Keratinocyte (primary cell): ENCODE results near the gene OR2W3. TPM values are rescaled to one million over a fixed set of nuclear protein-coding genes. Genes with fewer than 3 reads are reported as not detected.

ENCODE experiments used
- DNase-seq: peaks from one replicate; pipeline ENCODE4 v3.0.0-alpha.2; 2011; ENCODE audit warnings: low read depth, missing footprints, low spot score
- FAIRE-seq: peaks from 2 replicates; lab custom pipeline; 2011; peaks lifted over from hg19 to GRCh38; lab: Jason Lieb, UNC
- H2AFZ ChIP-seq: 2 replicates; pipeline ENCODE4 v1.6.0; 2012; ENCODE audit warnings: low read length, control low read depth, inconsistent platforms; ENCODE audit not compliant: control insufficient read depth
- H3K27ac ChIP-seq: 2 replicates; pipeline ENCODE4 v1.5.1; 2011; ENCODE audit warnings: low read length; ENCODE audit not compliant: control insufficient read depth, insufficient read depth
- H3K27me3 ChIP-seq: 3 replicates; pipeline ENCODE4 v1.6.0; 2011; ENCODE audit warnings: low read length; ENCODE audit not compliant: control insufficient read depth, insufficient read depth; ENCODE audit errors: extremely low read depth
- H3K36me3 ChIP-seq, 2 experiments: 2 replicates in 1 of 2; 3 replicates in 1 of 2; pipeline ENCODE4 v1.5.1; 2011; ENCODE audit warnings: low read length in 2 of 2, mild to moderate bottlenecking in 1 of 2; ENCODE audit not compliant: control insufficient read depth in 2 of 2, insufficient read depth in 2 of 2; ENCODE audit errors: extremely low read depth in 1 of 2
- H3K4me1 ChIP-seq: 3 replicates; pipeline ENCODE4 v1.5.1; 2011; ENCODE audit warnings: low read length; ENCODE audit not compliant: control insufficient read depth, insufficient read depth; ENCODE audit errors: extremely low read depth
- H3K4me2 ChIP-seq: 3 replicates; pipeline ENCODE4 v1.6.0; 2011; ENCODE audit warnings: low read depth, low read length; ENCODE audit not compliant: control insufficient read depth, insufficient read depth; ENCODE audit errors: extremely low read depth
- H3K4me3 ChIP-seq, 3 experiments: fragments of 200-600 bp in 1 of 3; sonication (generic) in 1 of 3; 2 replicates in 2 of 3; 3 replicates in 1 of 3; pipeline ENCODE4 v1.5.1; 2011 to 2016; ENCODE audit warnings: low read length in 3 of 3, mild to moderate bottlenecking in 3 of 3, control low read depth in 2 of 3, inconsistent platforms in 1 of 3, low read depth in 1 of 3, mixed read lengths in 1 of 3, mixed run types in 1 of 3, moderate library complexity in 1 of 3; ENCODE audit not compliant: control insufficient read depth in 2 of 3, insufficient read depth in 2 of 3; ENCODE audit errors: extremely low read depth in 1 of 3
- H3K79me2 ChIP-seq: 2 replicates; pipeline ENCODE4 v1.6.0; 2012; ENCODE audit warnings: low read length; ENCODE audit not compliant: control insufficient read depth, insufficient read depth
- H3K9ac ChIP-seq: 3 replicates; pipeline ENCODE4 v1.6.0; 2011; ENCODE audit warnings: low read length; ENCODE audit not compliant: control insufficient read depth, insufficient read depth; ENCODE audit errors: extremely low read depth
- H3K9me1 ChIP-seq: 3 replicates; pipeline ENCODE4 v1.6.0; 2011; ENCODE audit warnings: low read length; ENCODE audit not compliant: control insufficient read depth, insufficient read depth; ENCODE audit errors: extremely low read depth
- H3K9me3 ChIP-seq: 2 replicates; pipeline ENCODE4 v1.5.1; 2012; ENCODE audit warnings: low read depth, low read length; ENCODE audit not compliant: control insufficient read depth
- H4K20me1 ChIP-seq: 3 replicates; pipeline ENCODE4 v1.6.0; 2011; ENCODE audit warnings: low read length; ENCODE audit not compliant: control insufficient read depth, insufficient read depth; ENCODE audit errors: extremely low read depth
- EZH2 ChIP-seq: IDR thresholded peaks from one replicate; pipeline ENCODE4 v1.6.1; 2012; ENCODE audit warnings: inconsistent platforms, mild to moderate bottlenecking, low read length, moderate library complexity
- dilution Hi-C: fragments of 300-500 bp; cut with MboI; formaldehyde crosslinking; loops from one replicate; pipeline ENCODE4 v1.7.0; 2020; ENCODE audit warnings: low sequenced_read_pairs; ENCODE audit not compliant: extremely low pct_ligation_motif_present
- polyA plus RNA-seq, 5 experiments: library from polyadenylated mRNA; depleted of rRNA in 3 of 5; stranded (reverse) in 3 of 5; stranded (forward) in 1 of 5; unstranded in 1 of 5; fragments of >200 nt; gene quantifications; 1 replicate in 1 of 5; 2 replicates in 3 of 5; 3 replicates in 1 of 5; pipeline versions ENCODE4 v1.2.1 to v1.2.3, GENCODE V29; 2011 to 2012; ENCODE audit warnings: missing spikeins in 2 of 5, low read depth in 1 of 5, low replicate concordance in 1 of 5
- TF ChIP-seq, protein P1 (sequence below), 3 experiments: IDR thresholded peaks in 1 of 3; conservative IDR thresholded peaks in 1 of 3; optimal IDR thresholded peaks in 1 of 3; 2 replicates in 2 of 3; 3 replicates in 1 of 3; pipeline versions ENCODE3 to v1.5.1; 2011; ENCODE audit warnings: low read length in 3 of 3, mild to moderate bottlenecking in 3 of 3, moderate library complexity in 2 of 3, control low read depth in 1 of 3, inconsistent platforms in 1 of 3; ENCODE audit not compliant: insufficient read depth in 2 of 3; ENCODE audit errors: extremely low read depth in 1 of 3

Gene OR2W3
- polyA plus RNA-seq, 1 donor (not counting 4 experiments of a cell fraction or from before 2014, with no cell fraction given) = 0.08 TPM

- no peak for FAIRE-seq
- no peak overlapping the region for H3K9ac ChIP-seq
Measured at GRCh38 chr1:247908766-247909165, 13.4 kb downstream of the OR2W3 start.

DNA sequence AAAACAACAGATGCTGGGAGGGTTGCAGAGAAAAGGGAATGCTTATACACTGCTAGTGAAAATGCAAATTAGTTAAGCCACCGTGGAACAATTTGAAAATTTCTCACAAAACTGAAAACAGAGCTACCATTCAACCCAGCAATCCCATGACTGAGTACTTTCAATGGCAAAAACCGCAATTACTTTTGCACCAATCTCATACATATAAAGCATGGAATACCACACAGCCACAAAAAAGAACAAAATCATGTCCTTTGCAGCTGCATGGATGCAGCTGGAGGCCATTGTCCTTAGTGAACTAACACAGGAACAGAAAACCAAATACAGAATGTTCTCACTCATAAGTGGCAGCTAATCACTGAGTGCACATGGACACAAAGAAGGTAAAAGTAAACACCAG lies 18.4 kb downstream of the OR2W3 start:
- Histone ChIP-seq H3K4me3 (no peak overlapping the region), H3K9me1 (no peaks in the 10 kb centered on the region), H3K27me3 (no peaks in the 10 kb centered on the region), H3K4me2 (no peak overlapping the region), H3K36me3 (no peaks in the 10 kb centered on the region), H3K27ac (no peak overlapping the region), H3K9me3 (no peaks in the 10 kb centered on the region), H4K20me1 (no peaks in the 10 kb centered on the region), H2AFZ (no peak overlapping the region), H3K79me2 (no peaks in the 10 kb centered on the region), H3K9ac (no peak overlapping the region), H3K4me1 (no peaks in the 10 kb centered on the region)
- DNase-seq (no peak), FAIRE-seq (no peak)
- no peak for TF ChIP-seq EZH2
- TF ChIP-seq, protein P1, sequence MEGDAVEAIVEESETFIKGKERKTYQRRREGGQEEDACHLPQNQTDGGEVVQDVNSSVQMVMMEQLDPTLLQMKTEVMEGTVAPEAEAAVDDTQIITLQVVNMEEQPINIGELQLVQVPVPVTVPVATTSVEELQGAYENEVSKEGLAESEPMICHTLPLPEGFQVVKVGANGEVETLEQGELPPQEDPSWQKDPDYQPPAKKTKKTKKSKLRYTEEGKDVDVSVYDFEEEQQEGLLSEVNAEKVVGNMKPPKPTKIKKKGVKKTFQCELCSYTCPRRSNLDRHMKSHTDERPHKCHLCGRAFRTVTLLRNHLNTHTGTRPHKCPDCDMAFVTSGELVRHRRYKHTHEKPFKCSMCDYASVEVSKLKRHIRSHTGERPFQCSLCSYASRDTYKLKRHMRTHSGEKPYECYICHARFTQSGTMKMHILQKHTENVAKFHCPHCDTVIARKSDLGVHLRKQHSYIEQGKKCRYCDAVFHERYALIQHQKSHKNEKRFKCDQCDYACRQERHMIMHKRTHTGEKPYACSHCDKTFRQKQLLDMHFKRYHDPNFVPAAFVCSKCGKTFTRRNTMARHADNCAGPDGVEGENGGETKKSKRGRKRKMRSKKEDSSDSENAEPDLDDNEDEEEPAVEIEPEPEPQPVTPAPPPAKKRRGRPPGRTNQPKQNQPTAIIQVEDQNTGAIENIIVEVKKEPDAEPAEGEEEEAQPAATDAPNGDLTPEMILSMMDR (optimal IDR thresholded peaks at IDR 0.05 in 1 of 3, IDR thresholded peaks at IDR 0.05 in 1 of 3, conservative IDR thresholded peaks at IDR 0.05 in 1 of 3; ENCODE audit: extremely low read depth in 1 of 3, insufficient read depth in 2 of 3, low read length in 3 of 3) = no peak
- dilution Hi-C loops = no loop called here

More at GRCh38 chr1:247908766-247909165, 13.4 kb downstream of the OR2W3 start:
- no peak for DNase-seq
- Histone ChIP-seq H3K79me2 (no peaks in the 10 kb centered on the region), H3K27me3 (no peaks in the 10 kb centered on the region), H3K4me2 (no peak overlapping the region), H3K9me1 (no peaks in the 10 kb centered on the region), H3K9me3 (no peaks in the 10 kb centered on the region), H4K20me1 (no peaks in the 10 kb centered on the region), H2AFZ (no peak overlapping the region), H3K27ac (no peak overlapping the region), H3K4me3 (no peak overlapping the region), H3K36me3 (no peaks in the 10 kb centered on the region), H3K4me1 (no peaks in the 10 kb centered on the region)
- TF ChIP-seq, protein P1 (optimal IDR thresholded peaks at IDR 0.05 in 1 of 3, IDR thresholded peaks at IDR 0.05 in 1 of 3, conservative IDR thresholded peaks at IDR 0.05 in 1 of 3; ENCODE audit: extremely low read depth in 1 of 3, insufficient read depth in 2 of 3, low read length in 3 of 3) = no peak
- no peak for TF ChIP-seq EZH2
- dilution Hi-C loops = no loop called here
